Adipocyte (in vitro differentiated cells): Measurements from ENCODE around the gene LY6G6F.

Experiments used
- DNase-seq: peaks from one replicate; pipeline ENCODE4 v3.0.0-alpha.2; 2015; ENCODE audit warnings: low read depth
- H3K27me3 ChIP-seq: replicated peaks from 2 replicates; pipeline ENCODE4 v1.7.0; 2013; ENCODE audit warnings: mild to moderate bottlenecking, low read length, moderate library complexity; ENCODE audit not compliant: control insufficient read depth, insufficient read depth
- H3K36me3 ChIP-seq: 2 replicates; pipeline ENCODE4 v1.7.0; 2013; ENCODE audit warnings: low read length, mild to moderate bottlenecking, moderate library complexity; ENCODE audit not compliant: control insufficient read depth, insufficient read depth, severe bottlenecking
- H3K4me1 ChIP-seq: 2 replicates; pipeline ENCODE4 v1.7.0; 2013; ENCODE audit warnings: mild to moderate bottlenecking, low read length, moderate library complexity; ENCODE audit not compliant: control insufficient read depth, insufficient read depth
- H3K4me3 ChIP-seq: 2 replicates; pipeline ENCODE4 v1.7.0; 2013; ENCODE audit warnings: mild to moderate bottlenecking, low read length, moderate library complexity
- H3K9ac ChIP-seq: 2 replicates; pipeline ENCODE4 v1.7.0; 2013; ENCODE audit warnings: mild to moderate bottlenecking, low read length, moderate library complexity
- H3K9me3 ChIP-seq: 2 replicates; pipeline ENCODE4 v1.7.0; 2013; ENCODE audit warnings: mild to moderate bottlenecking, low read length, moderate library complexity; ENCODE audit not compliant: control insufficient read depth

LY6G6F gene

DNA sequence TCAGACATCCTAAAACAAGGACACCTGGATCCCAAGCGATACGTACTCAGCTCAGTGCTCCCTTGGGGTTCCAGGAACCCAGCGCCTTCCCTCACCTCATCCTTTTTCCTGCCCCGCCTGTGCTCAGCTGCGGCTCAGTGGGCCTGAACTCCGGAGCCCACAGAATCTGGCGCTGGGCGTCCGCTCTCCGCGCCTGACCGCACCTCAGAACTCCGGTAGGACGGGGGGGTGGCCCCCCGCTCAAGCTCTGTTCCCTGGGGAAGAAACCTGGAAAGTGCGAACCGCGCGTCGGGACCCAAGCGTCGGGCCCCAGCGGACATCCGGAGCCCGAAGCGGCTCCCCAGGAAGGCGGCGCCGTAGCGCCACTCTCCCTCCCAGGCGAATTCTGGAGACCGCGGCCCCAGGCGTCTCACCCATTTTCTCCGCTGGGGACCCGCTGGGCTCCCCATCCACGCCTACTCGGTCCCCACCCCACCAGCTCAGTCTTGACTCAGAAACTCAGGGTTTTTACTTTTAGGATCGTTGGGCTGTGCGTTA lies 25.5 kb upstream of the LY6G6F start:
- no peaks in the 10 kb centered on the region for H3K27me3 ChIP-seq
- H3K9ac ChIP-seq, result peak overlapping the region; percentile 73
- H3K4me3 ChIP-seq, result peak overlapping the region; percentile 77
- peaks cover 13% of the 10 kb centered on the region for H3K4me1 ChIP-seq
- no peaks in the 10 kb centered on the region for H3K9me3 ChIP-seq
- peaks cover 5% of the 10 kb centered on the region for H3K36me3 ChIP-seq
- peak; percentile 80 for DNase-seq

GRCh38 chr6:31683591-31683990 lies 23.1 kb upstream of the LY6G6F start:
- no peaks in the 10 kb centered on the region for H3K27me3 ChIP-seq
- no peak overlapping the region for H3K4me3 ChIP-seq
- peaks cover 29% of the 10 kb centered on the region for H3K36me3 ChIP-seq
- H3K9me3 ChIP-seq, result no peaks in the 10 kb centered on the region
- DNase-seq, result no peak
- H3K9ac ChIP-seq, result no peak overlapping the region
- H3K4me1 ChIP-seq, result peaks cover 13% of the 10 kb centered on the region

DNA sequence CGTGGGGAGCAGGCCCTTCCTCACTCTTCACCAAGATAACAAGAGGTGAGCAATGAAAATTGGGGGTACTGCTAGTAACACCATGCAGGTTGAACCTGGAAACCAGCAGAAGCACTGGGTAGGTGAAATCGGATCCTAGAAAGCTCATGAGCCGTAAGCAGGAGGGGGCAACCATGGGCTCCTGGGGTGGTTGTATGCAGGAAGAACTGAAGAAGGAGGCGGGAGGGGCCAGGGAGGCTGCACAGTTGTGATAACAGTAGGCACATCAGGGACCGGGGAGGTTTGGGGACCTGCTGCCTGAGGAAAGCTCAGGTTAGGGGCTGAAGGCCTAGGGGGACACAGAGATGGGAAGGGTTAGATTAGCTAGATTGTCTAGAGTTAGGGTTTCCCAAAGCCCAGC lies 20.2 kb upstream of the LY6G6F start:
- no peaks in the 10 kb centered on the region for H3K27me3 ChIP-seq
- peaks cover 57% of the 10 kb centered on the region for H3K36me3 ChIP-seq
- no peaks in the 10 kb centered on the region for H3K9me3 ChIP-seq
- H3K9ac ChIP-seq, result no peak overlapping the region
- no peak for DNase-seq
- peaks cover 3% of the 10 kb centered on the region for H3K4me1 ChIP-seq
- no peak overlapping the region for H3K4me3 ChIP-seq

GRCh38 chr6:31687321-31687720 lies 19.3 kb upstream of the LY6G6F start:
- H3K4me1 ChIP-seq, result no peaks in the 10 kb centered on the region
- DNase-seq, result no peak
- H3K36me3 ChIP-seq, result peaks cover 62% of the 10 kb centered on the region
- H3K9ac ChIP-seq, result no peak overlapping the region
- H3K27me3 ChIP-seq, result no peaks in the 10 kb centered on the region
- H3K9me3 ChIP-seq, result no peaks in the 10 kb centered on the region
- H3K4me3 ChIP-seq, result no peak overlapping the region

DNA sequence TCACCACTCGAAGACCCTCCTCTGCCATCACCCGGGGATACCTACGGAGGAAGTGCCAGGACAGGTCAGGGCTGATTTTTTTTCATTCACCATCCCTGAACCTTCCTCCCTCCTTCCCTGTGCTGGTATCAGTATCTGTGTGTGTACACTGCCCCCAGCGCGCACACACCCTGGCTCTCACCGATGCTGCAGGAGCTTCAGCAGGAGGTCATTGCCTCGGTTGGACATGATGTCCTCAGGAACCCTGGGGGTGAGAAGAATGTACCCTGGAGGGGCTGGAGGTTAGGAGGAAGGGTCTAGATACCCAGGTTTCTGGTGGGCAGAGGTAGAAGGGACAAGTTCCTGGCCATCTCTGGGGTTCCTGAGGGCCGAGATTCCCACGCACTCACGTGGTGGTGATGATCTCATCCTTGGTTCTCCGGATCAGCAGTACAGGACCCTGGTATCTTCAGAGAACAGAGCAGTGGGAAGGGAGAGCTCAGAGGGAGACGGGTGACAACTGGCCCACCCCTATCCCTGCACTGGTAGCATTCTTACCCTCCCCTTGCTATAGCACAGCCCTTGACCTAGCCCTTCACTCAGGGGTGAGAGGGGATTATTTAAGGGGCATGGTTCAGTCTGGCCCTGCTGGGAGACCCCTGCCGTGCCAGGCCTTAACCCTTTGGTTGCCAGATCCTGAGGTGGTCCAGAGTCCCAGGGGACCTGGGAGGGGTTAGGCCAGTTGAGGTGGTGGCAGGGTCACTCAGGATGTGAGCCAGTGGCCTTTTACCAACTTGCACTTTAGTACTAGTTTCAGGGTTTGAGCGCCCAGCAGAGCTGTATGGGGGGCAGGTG lies 18.6 kb upstream of the LY6G6F start:
- Histone ChIP-seq H3K9ac (no peak overlapping the region), H3K9me3 (no peaks in the 10 kb centered on the region), H3K4me3 (no peak overlapping the region), H3K4me1 (no peaks in the 10 kb centered on the region), H3K36me3 (peaks cover 70% of the 10 kb centered on the region), H3K27me3 (no peaks in the 10 kb centered on the region)
- no peak for DNase-seq

DNA sequence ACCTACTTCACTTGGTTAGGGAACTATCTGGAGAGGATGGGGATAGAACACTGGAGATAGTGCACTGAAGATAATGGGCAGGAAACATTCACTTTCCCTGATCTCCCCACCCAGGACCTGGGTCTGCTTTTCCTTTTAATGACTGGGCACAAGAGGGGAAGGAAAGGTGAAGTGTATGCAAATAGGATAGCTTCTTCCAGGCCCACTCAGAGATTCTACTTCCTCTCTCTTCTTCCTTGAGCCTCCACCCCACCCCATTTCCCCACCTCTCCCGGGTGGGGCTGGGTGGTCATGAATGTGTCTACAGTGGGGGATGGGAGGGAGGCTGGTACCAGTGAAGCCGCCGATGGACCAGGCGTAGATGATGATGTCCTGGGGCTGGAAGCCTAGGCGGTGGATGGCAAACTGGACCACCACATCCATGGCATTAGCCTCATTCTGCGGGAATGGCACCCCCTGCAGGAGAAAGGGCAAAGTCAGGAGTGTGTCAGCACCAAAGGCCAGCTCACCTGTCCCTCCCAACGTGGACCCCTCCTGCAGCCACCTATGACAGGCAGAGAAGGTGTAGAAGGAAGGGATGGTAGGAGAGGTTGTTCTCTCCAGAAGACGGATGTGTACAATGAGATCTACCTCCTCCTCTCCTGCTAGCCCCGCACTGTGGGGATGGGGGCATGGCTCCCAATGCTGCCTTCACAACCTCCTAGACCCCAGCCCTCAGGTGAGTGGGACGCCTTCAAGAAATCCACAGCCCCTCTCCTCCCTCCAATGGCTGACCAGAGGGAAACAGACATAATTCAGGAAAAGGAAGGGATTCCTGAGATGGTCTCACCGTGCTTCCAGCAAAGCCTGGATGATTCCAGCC lies 17.2 kb upstream of the LY6G6F start:
- Histone ChIP-seq H3K27me3 (no peaks in the 10 kb centered on the region), H3K4me1 (no peaks in the 10 kb centered on the region), H3K36me3 (peaks cover 82% of the 10 kb centered on the region), H3K9ac (no peak overlapping the region), H3K9me3 (no peaks in the 10 kb centered on the region), H3K4me3 (no peak overlapping the region)
- DNase-seq, result no peak

GRCh38 chr6:31690231-31691077 lies 16.2 kb upstream of the LY6G6F start:
- Histone ChIP-seq H3K36me3 (peaks cover 90% of the 10 kb centered on the region), H3K9me3 (no peaks in the 10 kb centered on the region), H3K27me3 (no peaks in the 10 kb centered on the region), H3K4me1 (no peaks in the 10 kb centered on the region), H3K4me3 (no peak overlapping the region), H3K9ac (no peak overlapping the region)
- DNase-seq, result no peak

GRCh38 chr6:31691078-31691463 lies 15.6 kb upstream of the LY6G6F start:
- Histone ChIP-seq H3K27me3 (no peaks in the 10 kb centered on the region), H3K4me1 (no peaks in the 10 kb centered on the region), H3K9me3 (no peaks in the 10 kb centered on the region), H3K36me3 (peaks cover 86% of the 10 kb centered on the region), H3K4me3 (no peak overlapping the region), H3K9ac (no peak overlapping the region)
- DNase-seq, result no peak

DNA sequence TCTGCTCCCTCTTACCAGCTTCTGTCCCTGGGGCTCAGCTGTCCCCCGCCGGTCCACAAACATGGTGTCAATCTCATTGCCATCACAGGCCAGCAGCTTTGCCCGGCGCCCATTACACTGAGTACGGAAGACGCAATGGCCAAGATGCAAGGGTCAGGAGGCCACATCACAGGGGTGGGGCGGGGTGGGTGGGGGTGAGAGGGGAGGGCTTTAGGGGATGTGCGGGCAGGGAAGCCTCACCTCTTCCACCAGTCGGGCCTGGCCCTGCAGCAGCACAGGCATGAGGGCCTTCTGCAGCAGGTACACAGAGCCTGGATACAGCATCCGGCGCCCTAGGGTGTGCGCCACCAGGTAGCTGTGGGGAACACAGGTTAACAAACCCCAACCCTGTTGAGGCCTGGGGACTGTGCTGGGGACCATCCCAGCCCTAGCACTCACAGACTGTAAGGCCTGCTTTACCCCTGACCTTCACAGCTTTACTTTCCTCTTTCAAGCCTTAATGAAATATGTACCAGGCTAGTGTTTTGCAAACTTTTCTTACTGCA lies 15.0 kb upstream of the LY6G6F start:
- Histone ChIP-seq H3K36me3 (peaks cover 82% of the 10 kb centered on the region), H3K27me3 (no peaks in the 10 kb centered on the region), H3K9ac (no peak overlapping the region), H3K4me3 (no peak overlapping the region), H3K9me3 (no peaks in the 10 kb centered on the region), H3K4me1 (no peaks in the 10 kb centered on the region)
- DNase-seq, result no peak

DNA sequence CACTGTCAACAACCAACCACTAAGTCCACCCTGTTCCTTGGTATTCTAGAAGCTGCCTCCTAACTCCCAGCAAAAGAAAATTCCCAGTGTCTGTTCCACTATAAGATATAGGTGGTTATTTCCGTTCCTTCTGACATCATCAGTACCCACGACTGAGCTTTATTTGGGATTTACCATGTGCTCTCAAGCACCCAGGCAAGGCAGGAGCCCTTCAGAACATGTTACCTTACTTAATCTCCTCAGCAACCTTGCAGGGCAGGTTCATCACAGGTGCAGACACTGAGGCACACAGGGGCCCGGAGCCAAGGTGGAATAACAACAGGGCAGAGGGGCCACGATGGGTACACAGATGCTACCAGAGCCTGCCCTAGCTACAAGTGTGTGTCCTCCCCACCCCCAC lies 14.3 kb upstream of the LY6G6F start:
- no peaks in the 10 kb centered on the region for H3K27me3 ChIP-seq
- H3K4me3 ChIP-seq, result no peak overlapping the region
- H3K36me3 ChIP-seq, result peaks cover 82% of the 10 kb centered on the region
- no peak overlapping the region for H3K9ac ChIP-seq
- no peak for DNase-seq
- no peaks in the 10 kb centered on the region for H3K4me1 ChIP-seq
- no peaks in the 10 kb centered on the region for H3K9me3 ChIP-seq
